A673 (cell line): ENCODE results near the gene TMEM236. TPM values are rescaled to one million over a fixed set of nuclear protein-coding genes. Genes with fewer than 3 reads are reported as not detected.

Source experiments
- BruUV-seq: library from RNA; stranded (reverse); fragments of 400-500 nt; replicated peaks from 2 replicates; lab custom pipeline; 2021; lab: Mats Ljungman, UMichigan
- CTCF ChIA-PET: fragments of 300-600 bp; sonication (Branson Sonifier 250); formaldehyde crosslinking; loops from one replicate; lab custom pipeline; 2022; ENCODE audit warnings: antibody characterized with exemption; lab: Charles Lee
- POLR2A ChIA-PET: fragments of 300-600 bp; sonication (Branson Sonifier 250); formaldehyde crosslinking; loops from one replicate; lab custom pipeline; 2022; ENCODE audit warnings: antibody characterized with exemption; ENCODE audit not compliant: low non-redundant PET; lab: Charles Lee
- DNase-seq: peaks from one replicate; pipeline ENCODE4 v3.0.0-alpha.2; 2015; ENCODE audit warnings: low spot score
- H3K27ac ChIP-seq: fragments of 200-600 bp; sonication (generic); 2 replicates; pipeline ENCODE4 v1.5.1; 2016; ENCODE audit warnings: mixed run types, low read depth, mild to moderate bottlenecking, mixed read lengths, antibody characterized with exemption, low read length; ENCODE audit not compliant: poor library complexity, severe bottlenecking
- H3K27me3 ChIP-seq: fragments of 200-600 bp; sonication (generic); replicated peaks from 2 replicates; pipeline ENCODE4 v1.6.1; 2017; ENCODE audit warnings: mixed run types, low read depth, mild to moderate bottlenecking, mixed read lengths, antibody characterized with exemption, low read length; ENCODE audit not compliant: insufficient read depth, poor library complexity
- H3K36me3 ChIP-seq: fragments of 200-600 bp; sonication (generic); 2 replicates; pipeline ENCODE4 v1.6.1; 2016; ENCODE audit warnings: mixed run types, mild to moderate bottlenecking, mixed read lengths, antibody characterized with exemption, low read length; ENCODE audit not compliant: insufficient read depth, poor library complexity, severe bottlenecking
- H3K4me1 ChIP-seq: fragments of 200-600 bp; sonication (generic); 2 replicates; pipeline ENCODE4 v1.6.1; 2017; ENCODE audit warnings: mixed run types, mild to moderate bottlenecking, mixed read lengths, antibody characterized with exemption, low read length; ENCODE audit not compliant: insufficient read depth, poor library complexity, severe bottlenecking
- H3K4me3 ChIP-seq: fragments of 200-600 bp; sonication (generic); 2 replicates; pipeline ENCODE4 v1.5.1; 2016; ENCODE audit warnings: low read depth, mixed run types, mild to moderate bottlenecking, mixed read lengths, low read length; ENCODE audit not compliant: poor library complexity, severe bottlenecking
- H3K9me3 ChIP-seq: fragments of 200-600 bp; sonication (generic); 2 replicates; pipeline ENCODE4 v1.6.1; 2016; ENCODE audit warnings: mixed run types, low read depth, mild to moderate bottlenecking, mixed read lengths, antibody characterized with exemption, low read length; ENCODE audit not compliant: poor library complexity, severe bottlenecking
- CTCF ChIP-seq: fragments of 300-800, 200-600 bp; sonication (generic); conservative IDR thresholded peaks from 2 replicates; pipeline ENCODE4 v1.5.1; 2017; ENCODE audit warnings: low read depth, mild to moderate bottlenecking, antibody characterized with exemption, low read length, moderate library complexity, mixed read lengths
- EZH2 ChIP-seq: fragments of 200-600 bp; sonication (generic); IDR thresholded peaks from 2 replicates; pipeline ENCODE4 v1.6.1; 2017; ENCODE audit warnings: borderline replicate concordance, low read depth, mild to moderate bottlenecking, mixed read lengths, antibody characterized with exemption, low read length; ENCODE audit not compliant: poor library complexity, severe bottlenecking
- intact Hi-C: fragments of 100-400 bp; cut with micrococcal nuclease; formaldehyde crosslinking; loops from one replicate; pipeline ENCODE4 v1.10.0; 2022; ENCODE audit not compliant: unreplicated experiment
- total RNA-seq: library from RNA; stranded (reverse); gene quantifications from 2 replicates; pipeline ENCODE4 v1.2.3, GENCODE V29; 2021

Gene TMEM236
- total RNA-seq, 1 experiment from 2014 or later, result 0.06 TPM

- DNase-seq, result no peak
Observed at GRCh38 chr10:17725703-17726102, 26.3 kb upstream of the TMEM236 start.

GRCh38 chr10:17729630-17730029 lies 22.4 kb upstream of the TMEM236 start:
- Histone ChIP-seq H3K36me3 (no peaks in the 10 kb centered on the region), H3K9me3 (no peaks in the 10 kb centered on the region), H3K27me3 (no peaks in the 10 kb centered on the region), H3K27ac (no peak overlapping the region), H3K4me1 (no peaks in the 10 kb centered on the region), H3K4me3 (no peak overlapping the region)
- ChIA-PET CTCF (no interaction called here), POLR2A (no interaction called here)
- intact Hi-C loops, result no loop called here
- BruUV-seq, result no TSS peak
- no peak for TF ChIP-seq EZH2
- no peak for TF ChIP-seq CTCF
- DNase-seq, result no peak

More at GRCh38 chr10:17725703-17726102, 26.3 kb upstream of the TMEM236 start:
- Histone ChIP-seq H3K36me3 (no peaks in the 10 kb centered on the region), H3K4me3 (no peak overlapping the region), H3K27ac (no peak overlapping the region), H3K27me3 (no peaks in the 10 kb centered on the region), H3K4me1 (no peaks in the 10 kb centered on the region), H3K9me3 (no peaks in the 10 kb centered on the region)
- ChIA-PET POLR2A (no interaction called here), CTCF (no interaction called here)
- no TSS peak for BruUV-seq
- intact Hi-C loops, result no loop called here
- TF ChIP-seq CTCF (no peak), EZH2 (no peak)

- ChIA-PET CTCF (no interaction called here), POLR2A (no interaction called here)
- Histone ChIP-seq H3K36me3 (no peaks in the 10 kb centered on the region), H3K4me3 (no peak overlapping the region), H3K27ac (no peak overlapping the region), H3K4me1 (no peaks in the 10 kb centered on the region), H3K9me3 (no peaks in the 10 kb centered on the region), H3K27me3 (no peaks in the 10 kb centered on the region)
- intact Hi-C loops, result no loop called here
- DNase-seq, result no peak
- BruUV-seq, result no TSS peak
- no peak for TF ChIP-seq EZH2
- TF ChIP-seq CTCF, result no peak
Observed at GRCh38 chr10:17730667-17731066, 21.3 kb upstream of the TMEM236 start.
